H1 (cell line): Measurements from ENCODE around the gene CYB5R2. TPM values are rescaled to one million over a fixed set of nuclear protein-coding genes. Genes with fewer than 3 reads are reported as not detected.

Experiments
- BRCA1 ChIP-seq: IDR thresholded peaks from 2 replicates; pipeline ENCODE4 v1.6.1; 2012; ENCODE audit warnings: low read depth, low read length, improper control_type of control experiment
- CBX5 ChIP-seq: fragments of 300-800, 300-1000 bp; sonication (generic); IDR thresholded peaks from 2 replicates; pipeline ENCODE4 v1.7.1; 2016; ENCODE audit warnings: antibody characterized with exemption, low read length, low read depth
- HDAC2 ChIP-seq, 2 experiments: fragments of 300-600 bp in 1 of 2; sonication (generic) in 1 of 2; IDR thresholded peaks; 2 replicates each; pipeline ENCODE4 v1.6.1; 2011 to 2012; ENCODE audit warnings: low read depth in 2 of 2, low read length in 2 of 2, mild to moderate bottlenecking in 2 of 2, moderate library complexity in 2 of 2, borderline replicate concordance in 1 of 2, inconsistent platforms in 1 of 2
- HDAC6 ChIP-seq: IDR thresholded peaks from one replicate; pipeline ENCODE4 v1.7.1; 2012; ENCODE audit warnings: low read depth, mild to moderate bottlenecking, inconsistent platforms, low read length, moderate library complexity
- MAX ChIP-seq: IDR thresholded peaks from 2 replicates; pipeline ENCODE4 v1.6.1; 2012; ENCODE audit warnings: inconsistent platforms
- NRF1 ChIP-seq: IDR thresholded peaks from 2 replicates; pipeline ENCODE4 v1.6.1; 2011; ENCODE audit warnings: mild to moderate bottlenecking, low read depth, low read length, improper control_type of control experiment
- USF2 ChIP-seq: IDR thresholded peaks from 2 replicates; pipeline ENCODE4 v1.6.1; 2011; ENCODE audit warnings: low read length, improper control_type of control experiment
- polyA plus RNA-seq, 7 experiments: library from polyadenylated mRNA; depleted of rRNA in 3 of 7; stranded (reverse) in 5 of 7; unstranded in 2 of 7; fragments of >200 nt in 5 of 7; fragments of 200-250 nt in 2 of 7; gene quantifications; 1 replicate in 5 of 7; 2 replicates in 1 of 7; 4 replicates in 1 of 7; pipeline versions ENCODE4 v1.2.1 to v1.2.3, GENCODE V29; 2011 to 2013; ENCODE audit warnings: missing spikeins in 2 of 7, mixed read lengths in 2 of 7
- total RNA-seq: library from RNA; stranded (reverse); fragmentation: NEBNext Ultra II Directional; extraction: Animal tissue kit (Norgen Biotek cat#: 25700); gene quantifications from 2 replicates; pipeline ENCODE4 v1.2.1, GENCODE V29; 2021

Gene CYB5R2
- total and polyA plus RNA-seq, 2 of the 8 experiments (the other 6 are each of a cell fraction or from before 2014, with no cell fraction given): 53.0 to 55.9 TPM

- no peak for TF ChIP-seq MAX
- no peak for TF ChIP-seq BRCA1
- TF ChIP-seq HDAC6: no peak
- no peak for TF ChIP-seq USF2
- TF ChIP-seq CBX5: no peak
- TF ChIP-seq NRF1: no peak
- no peak for TF ChIP-seq HDAC2 (IDR thresholded peaks at IDR 0.05; ENCODE audit: borderline replicate concordance in 1 of 2, low read depth in 2 of 2, low read length in 2 of 2)
Measured at GRCh38 chr11:7645206-7645605, 28.1 kb downstream of the CYB5R2 start (continued).
